A673 (cell line): Measurements from ENCODE around the gene CXCL6. TPM values are rescaled to one million over a fixed set of nuclear protein-coding genes. Genes with fewer than 3 reads are reported as not detected.

Experiments used
- BruUV-seq: library from RNA; stranded (reverse); fragments of 400-500 nt; replicated peaks from 2 replicates; lab custom pipeline; 2021; lab: Mats Ljungman, UMichigan
- CTCF ChIA-PET: fragments of 300-600 bp; sonication (Branson Sonifier 250); formaldehyde crosslinking; loops from one replicate; lab custom pipeline; 2022; ENCODE audit warnings: antibody characterized with exemption; lab: Charles Lee
- POLR2A ChIA-PET: fragments of 300-600 bp; sonication (Branson Sonifier 250); formaldehyde crosslinking; loops from one replicate; lab custom pipeline; 2022; ENCODE audit warnings: antibody characterized with exemption; ENCODE audit not compliant: low non-redundant PET; lab: Charles Lee
- DNase-seq: peaks from one replicate; pipeline ENCODE4 v3.0.0-alpha.2; 2015; ENCODE audit warnings: low spot score
- H3K27ac ChIP-seq: fragments of 200-600 bp; sonication (generic); 2 replicates; pipeline ENCODE4 v1.5.1; 2016; ENCODE audit warnings: mixed run types, low read depth, mild to moderate bottlenecking, mixed read lengths, antibody characterized with exemption, low read length; ENCODE audit not compliant: poor library complexity, severe bottlenecking
- H3K27me3 ChIP-seq: fragments of 200-600 bp; sonication (generic); replicated peaks from 2 replicates; pipeline ENCODE4 v1.6.1; 2017; ENCODE audit warnings: mixed run types, low read depth, mild to moderate bottlenecking, mixed read lengths, antibody characterized with exemption, low read length; ENCODE audit not compliant: insufficient read depth, poor library complexity
- H3K36me3 ChIP-seq: fragments of 200-600 bp; sonication (generic); 2 replicates; pipeline ENCODE4 v1.6.1; 2016; ENCODE audit warnings: mixed run types, mild to moderate bottlenecking, mixed read lengths, antibody characterized with exemption, low read length; ENCODE audit not compliant: insufficient read depth, poor library complexity, severe bottlenecking
- H3K4me1 ChIP-seq: fragments of 200-600 bp; sonication (generic); 2 replicates; pipeline ENCODE4 v1.6.1; 2017; ENCODE audit warnings: mixed run types, mild to moderate bottlenecking, mixed read lengths, antibody characterized with exemption, low read length; ENCODE audit not compliant: insufficient read depth, poor library complexity, severe bottlenecking
- H3K4me3 ChIP-seq: fragments of 200-600 bp; sonication (generic); 2 replicates; pipeline ENCODE4 v1.5.1; 2016; ENCODE audit warnings: low read depth, mixed run types, mild to moderate bottlenecking, mixed read lengths, low read length; ENCODE audit not compliant: poor library complexity, severe bottlenecking
- H3K9me3 ChIP-seq: fragments of 200-600 bp; sonication (generic); 2 replicates; pipeline ENCODE4 v1.6.1; 2016; ENCODE audit warnings: mixed run types, low read depth, mild to moderate bottlenecking, mixed read lengths, antibody characterized with exemption, low read length; ENCODE audit not compliant: poor library complexity, severe bottlenecking
- CTCF ChIP-seq: fragments of 300-800, 200-600 bp; sonication (generic); conservative IDR thresholded peaks from 2 replicates; pipeline ENCODE4 v1.5.1; 2017; ENCODE audit warnings: low read depth, mild to moderate bottlenecking, antibody characterized with exemption, low read length, moderate library complexity, mixed read lengths
- EZH2 ChIP-seq: fragments of 200-600 bp; sonication (generic); IDR thresholded peaks from 2 replicates; pipeline ENCODE4 v1.6.1; 2017; ENCODE audit warnings: borderline replicate concordance, low read depth, mild to moderate bottlenecking, mixed read lengths, antibody characterized with exemption, low read length; ENCODE audit not compliant: poor library complexity, severe bottlenecking
- intact Hi-C: fragments of 100-400 bp; cut with micrococcal nuclease; formaldehyde crosslinking; loops from one replicate; pipeline ENCODE4 v1.10.0; 2022; ENCODE audit not compliant: unreplicated experiment
- total RNA-seq: library from RNA; stranded (reverse); gene quantifications from 2 replicates; pipeline ENCODE4 v1.2.3, GENCODE V29; 2021

The CXCL6 gene
- total RNA-seq, 1 experiment from 2014 or later, result 0.56 TPM

- DNase-seq, result no peak
- no peak for TF ChIP-seq EZH2
- no peak for TF ChIP-seq CTCF
- Histone ChIP-seq H3K4me3 (peak within 1 kb of the TSS; percentile 46), H3K27me3 (no peaks in the 10 kb centered on the region), H3K27ac (no peak within 1 kb of the TSS), H3K36me3 (no peaks in the 10 kb centered on the region), H3K9me3 (no peaks in the 10 kb centered on the region), H3K4me1 (no peaks in the 10 kb centered on the region)
- ChIA-PET POLR2A (no interaction called here), CTCF (no interaction called here)
- BruUV-seq, result no TSS peak
- intact Hi-C loops, result no loop called here
Measured at GRCh38 chr4:73869130-73870055, 32.9 kb downstream of the CXCL6 start, which contains the start of gene CXCL1. CXCL1 (plus strand) TSS chr4:73869393; CDS start chr4:73869471, 78 bp downstream.

GRCh38 chr4:73870260-73870659 lies 33.8 kb downstream of the CXCL6 start:
- no peaks in the 10 kb centered on the region for H3K36me3 ChIP-seq
- intact Hi-C loops, result no loop called here
- H3K4me3 ChIP-seq, result no peak overlapping the region
- BruUV-seq, result no TSS peak
- no peak for DNase-seq
- no peaks in the 10 kb centered on the region for H3K9me3 ChIP-seq
- POLR2A ChIA-PET, result no interaction called here
- H3K27me3 ChIP-seq, result no peaks in the 10 kb centered on the region
- H3K4me1 ChIP-seq, result no peaks in the 10 kb centered on the region
- CTCF ChIA-PET, result no interaction called here
- TF ChIP-seq CTCF, result no peak
- no peak for TF ChIP-seq EZH2
- H3K27ac ChIP-seq, result no peak overlapping the region

GRCh38 chr4:73870768-73871167 lies 34.3 kb downstream of the CXCL6 start:
- CTCF ChIA-PET, result no interaction called here

More at GRCh38 chr4:73870768-73871167, 34.3 kb downstream of the CXCL6 start:
- no peak for TF ChIP-seq EZH2
- no peak for TF ChIP-seq CTCF
- no TSS peak for BruUV-seq
- Histone ChIP-seq H3K27me3 (no peaks in the 10 kb centered on the region), H3K9me3 (no peaks in the 10 kb centered on the region), H3K4me3 (no peak overlapping the region), H3K36me3 (no peaks in the 10 kb centered on the region), H3K27ac (no peak overlapping the region), H3K4me1 (no peaks in the 10 kb centered on the region)
- POLR2A ChIA-PET, result no interaction called here
- intact Hi-C loops, result no loop called here
- DNase-seq, result no peak
